HUES48 (cell line): ENCODE measurements around the gene MMP1.
A peak's percentile ranks its signal among the peaks of the same experiment; 100 is the strongest.
"Not testable (repeated sequence)": the region's sequence is repeated elsewhere in the genome, so short reads cannot be mapped to it uniquely, and the experiment has no call there.

ENCODE experiments used
- H3K27ac ChIP-seq: one replicate; pipeline ENCODE4 v1.7.0; 2013; ENCODE audit warnings: low read depth, low read length, inconsistent platforms
- H3K27me3 ChIP-seq: 2 replicates; pipeline ENCODE4 v1.6.1; 2013; ENCODE audit warnings: mild to moderate bottlenecking, low read length; ENCODE audit not compliant: control insufficient read depth, insufficient read depth
- H3K36me3 ChIP-seq: 2 replicates; pipeline ENCODE4 v1.6.1; 2013; ENCODE audit warnings: low read length; ENCODE audit not compliant: control insufficient read depth, insufficient read depth
- H3K4me1 ChIP-seq: 2 replicates; pipeline ENCODE4 v1.6.1; 2013; ENCODE audit warnings: mild to moderate bottlenecking, low read length; ENCODE audit not compliant: control insufficient read depth, insufficient read depth
- H3K4me3 ChIP-seq: 2 replicates; pipeline ENCODE4 v1.5.1; 2013; ENCODE audit warnings: mild to moderate bottlenecking, low read depth, low read length
- H3K9ac ChIP-seq: 2 replicates; pipeline ENCODE4 v1.6.1; 2013; ENCODE audit warnings: mild to moderate bottlenecking, low read depth, low read length, moderate library complexity
- H3K9me3 ChIP-seq: 2 replicates; pipeline ENCODE4 v1.6.1; 2013; ENCODE audit warnings: low read length; ENCODE audit not compliant: control insufficient read depth, insufficient read depth

The MMP1 gene

GRCh38 chr11:102761646-102762238, 36.2 kb downstream of the MMP1 start:
- Histone ChIP-seq H3K36me3 (no peaks in the 10 kb centered on the region), H3K4me3 (no peak overlapping the region), H3K27ac (no peak overlapping the region), H3K9ac (no peak overlapping the region; the same call in 1 of the 2 replicates), H3K4me1 (peaks cover 6% of the 10 kb centered on the region), H3K9me3 (no peaks in the 10 kb centered on the region), H3K27me3 (no peaks in the 10 kb centered on the region)

- H3K4me1 ChIP-seq: peaks cover 6% of the 10 kb centered on the region
- H3K36me3 ChIP-seq: no peaks in the 10 kb centered on the region
- no peaks in the 10 kb centered on the region for H3K27me3 ChIP-seq
- no peak overlapping the region for H3K27ac ChIP-seq
- H3K9ac ChIP-seq: no peak overlapping the region
- H3K4me3 ChIP-seq: no peak overlapping the region
- H3K9me3 ChIP-seq: no peaks in the 10 kb centered on the region
Measured at GRCh38 chr11:102760344-102761035, 37.5 kb downstream of the MMP1 start.

- Histone ChIP-seq H3K4me3 (no peak overlapping the region), H3K4me1 (peaks cover 12% of the 10 kb centered on the region), H3K27me3 (no peaks in the 10 kb centered on the region), H3K36me3 (no peaks in the 10 kb centered on the region), H3K9me3 (no peaks in the 10 kb centered on the region), H3K27ac (no peak overlapping the region), H3K9ac (no peak overlapping the region)
Measured at GRCh38 chr11:102757823-102758549, 40.0 kb downstream of the MMP1 start.

- Histone ChIP-seq H3K36me3 (no peaks in the 10 kb centered on the region), H3K27me3 (no peaks in the 10 kb centered on the region), H3K9ac (no peak overlapping the region), H3K27ac (no peak overlapping the region), H3K9me3 (no peaks in the 10 kb centered on the region), H3K4me1 (peaks cover 17% of the 10 kb centered on the region), H3K4me3 (no peak overlapping the region)
Measured at GRCh38 chr11:102753267-102753666, 44.7 kb downstream of the MMP1 start.

GRCh38 chr11:102751673-102752072, 46.3 kb downstream of the MMP1 start:
- no peak overlapping the region for H3K9ac ChIP-seq
- no peaks in the 10 kb centered on the region for H3K9me3 ChIP-seq
- H3K27me3 ChIP-seq: no peaks in the 10 kb centered on the region

GRCh38 chr11:102749101-102749722, 48.7 kb downstream of the MMP1 start:
- Histone ChIP-seq H3K4me1 (peaks cover 17% of the 10 kb centered on the region), H3K27me3 (no peaks in the 10 kb centered on the region), H3K27ac (no peak overlapping the region), H3K36me3 (no peaks in the 10 kb centered on the region), H3K9ac (no peak overlapping the region), H3K4me3 (no peak overlapping the region), H3K9me3 (no peaks in the 10 kb centered on the region)

More at GRCh38 chr11:102751673-102752072, 46.3 kb downstream of the MMP1 start:
- Histone ChIP-seq H3K4me3 (no peak overlapping the region), H3K36me3 (no peaks in the 10 kb centered on the region), H3K4me1 (peaks cover 17% of the 10 kb centered on the region), H3K27ac (no peak overlapping the region)

- not testable (repeated sequence) for H3K9me3 ChIP-seq, H3K27me3 ChIP-seq, H3K27ac ChIP-seq, H3K4me1 ChIP-seq, H3K36me3 ChIP-seq
- Histone ChIP-seq H3K4me3 (peak overlapping the region; percentile 55; the same call in 1 of the 2 replicates), H3K9ac (peak overlapping the region; percentile 51; the same call in 1 of the 2 replicates)
Measured at GRCh38 chr11:102746746-102747578, 51.0 kb downstream of the MMP1 start.
